Activated naive CD4-positive, alpha-beta T cell treated with anti-CD3 and anti-CD28 coated beads, Interleukin-2, amount 10 ng/mL, durations not matched to agents 7 days and 5 days (primary cell): Measurements from ENCODE around the gene CCDC93.
A peak's percentile ranks its signal among the peaks of the same experiment; 100 is the strongest.
"Not testable (repeated sequence)": the region's sequence is repeated elsewhere in the genome, so short reads cannot be mapped to it uniquely, and the experiment has no call there.

Experiments used
- CTCF ChIA-PET: fragments of 350-600 bp; sonication (Branson Sonifier 250); formaldehyde crosslinking; loops from one replicate; lab custom pipeline; 2021; ENCODE audit warnings: antibody characterized with exemption; lab: Charles Lee
- DNase-seq: peaks from one replicate; pipeline ENCODE4 v3.0.0-alpha.2; 2020
- H3K27ac Mint-ChIP-seq: one replicate; pipeline ENCODE4 v1.8.0; 2021; ENCODE audit warnings: mild to moderate bottlenecking, moderate library complexity, mixed read lengths
- H3K27me3 Mint-ChIP-seq: one replicate; pipeline ENCODE4 v1.8.0; 2021; ENCODE audit warnings: mild to moderate bottlenecking, mixed read lengths
- H3K36me3 Mint-ChIP-seq: one replicate; pipeline ENCODE4 v1.8.0; 2021; ENCODE audit warnings: mixed read lengths
- H3K4me1 Mint-ChIP-seq: one replicate; pipeline ENCODE4 v1.8.0; 2021; ENCODE audit warnings: mixed read lengths
- H3K4me3 Mint-ChIP-seq: one replicate; pipeline ENCODE4 v1.8.0; 2021; ENCODE audit warnings: mild to moderate bottlenecking, moderate library complexity, mixed read lengths
- H3K9me3 Mint-ChIP-seq: one replicate; pipeline ENCODE4 v1.8.0; 2021; ENCODE audit warnings: mixed read lengths

CCDC93 gene

GRCh38 chr2:118031566-118031965 lies 17.7 kb upstream of the CCDC93 start:
- no peak overlapping the region for H3K27ac Mint-ChIP-seq
- DNase-seq, result no peak
- H3K4me1 Mint-ChIP-seq, result no peaks in the 10 kb centered on the region
- H3K27me3 Mint-ChIP-seq, result peaks cover 43% of the 10 kb centered on the region
- no peaks in the 10 kb centered on the region for H3K36me3 Mint-ChIP-seq
- H3K9me3 Mint-ChIP-seq, result peaks cover 7% of the 10 kb centered on the region
- CTCF ChIA-PET, result no interaction called here
- no peak overlapping the region for H3K4me3 Mint-ChIP-seq

DNA sequence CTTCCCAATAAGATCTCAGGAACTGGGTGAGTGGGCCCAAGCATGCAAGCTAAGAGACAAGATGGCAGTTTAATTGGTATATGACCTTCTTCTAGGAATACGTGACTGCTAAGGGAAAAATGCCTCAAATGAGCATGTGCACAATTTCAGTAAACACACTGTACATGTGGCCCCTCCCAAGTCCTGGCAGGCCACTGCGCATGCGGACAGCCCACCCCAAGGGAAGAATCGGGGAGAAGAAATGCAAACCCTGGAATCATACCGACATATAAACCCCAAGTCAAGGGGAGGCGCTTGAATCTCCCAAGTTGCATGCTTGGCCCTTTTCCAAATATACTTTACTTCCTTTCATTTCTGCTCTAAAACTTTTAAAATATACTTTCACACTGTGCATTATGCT lies 15.2 kb upstream of the CCDC93 start:
- CTCF ChIA-PET, result interaction anchor here (0.6 to 2.1 kb wide), 2 partner anchors 10 to 1498 kb away, joined by 3 to 5 read pairs; no protein-coding TSS in a partner anchor
- peaks cover 45% of the 10 kb centered on the region for H3K27me3 Mint-ChIP-seq
- no peak for DNase-seq
- no peaks in the 10 kb centered on the region for H3K4me1 Mint-ChIP-seq
- H3K9me3 Mint-ChIP-seq, result no peaks in the 10 kb centered on the region
- H3K27ac Mint-ChIP-seq, result no peak overlapping the region
- H3K4me3 Mint-ChIP-seq, result no peak overlapping the region
- no peaks in the 10 kb centered on the region for H3K36me3 Mint-ChIP-seq

DNA sequence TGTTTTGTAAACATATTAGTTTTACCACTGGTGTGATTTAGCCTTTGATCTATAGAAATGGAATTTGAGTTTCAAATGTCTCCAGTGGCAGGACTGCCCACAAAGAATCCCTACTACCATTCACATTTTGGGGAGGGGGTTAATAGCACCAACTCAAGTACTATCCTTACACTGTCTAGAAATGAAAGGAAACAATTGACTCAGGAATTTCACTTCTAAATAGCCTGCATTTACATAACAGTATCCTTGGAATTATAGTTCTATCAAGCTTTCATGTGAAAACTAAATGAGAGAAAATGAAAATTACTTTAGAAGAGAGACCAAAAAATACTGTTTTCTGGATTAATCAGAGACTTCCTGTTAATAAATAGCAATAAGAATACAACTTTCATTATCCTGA lies 7.5 kb upstream of the CCDC93 start:
- DNase-seq, result no peak
- CTCF ChIA-PET, result no interaction called here
- Mint-ChIP-seq H3K27me3 (peaks cover 19% of the 10 kb centered on the region), H3K36me3 (no peaks in the 10 kb centered on the region), H3K27ac (no peak overlapping the region), H3K4me1 (peaks cover 12% of the 10 kb centered on the region), H3K4me3 (no peak overlapping the region), H3K9me3 (no peaks in the 10 kb centered on the region)

DNA sequence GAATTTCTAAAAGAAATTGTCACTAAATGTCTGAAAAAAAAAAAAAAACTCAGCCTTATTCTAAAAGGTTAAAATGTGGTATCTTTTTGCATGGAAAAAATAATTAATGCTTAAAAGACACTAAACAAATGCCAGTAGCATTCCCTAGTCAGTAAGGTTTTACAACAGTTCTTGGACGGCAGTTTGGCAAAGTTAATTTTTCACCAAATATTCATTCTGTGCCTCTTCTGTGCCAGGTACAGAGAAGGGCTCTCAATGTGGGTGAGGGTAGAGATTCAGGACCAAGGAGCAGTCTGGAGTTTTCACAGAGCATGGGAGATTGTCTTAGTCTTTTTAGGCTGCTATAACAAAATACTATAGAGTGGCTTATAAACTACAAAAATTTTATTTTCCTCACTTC lies 6.0 kb upstream of the CCDC93 start:
- H3K4me3 Mint-ChIP-seq, result no peak overlapping the region
- no peaks in the 10 kb centered on the region for H3K36me3 Mint-ChIP-seq
- no peak for DNase-seq
- H3K27ac Mint-ChIP-seq, result no peak overlapping the region
- CTCF ChIA-PET, result no interaction called here
- no peaks in the 10 kb centered on the region for H3K9me3 Mint-ChIP-seq
- H3K4me1 Mint-ChIP-seq, result peaks cover 15% of the 10 kb centered on the region
- H3K27me3 Mint-ChIP-seq, result peaks cover 18% of the 10 kb centered on the region

DNA sequence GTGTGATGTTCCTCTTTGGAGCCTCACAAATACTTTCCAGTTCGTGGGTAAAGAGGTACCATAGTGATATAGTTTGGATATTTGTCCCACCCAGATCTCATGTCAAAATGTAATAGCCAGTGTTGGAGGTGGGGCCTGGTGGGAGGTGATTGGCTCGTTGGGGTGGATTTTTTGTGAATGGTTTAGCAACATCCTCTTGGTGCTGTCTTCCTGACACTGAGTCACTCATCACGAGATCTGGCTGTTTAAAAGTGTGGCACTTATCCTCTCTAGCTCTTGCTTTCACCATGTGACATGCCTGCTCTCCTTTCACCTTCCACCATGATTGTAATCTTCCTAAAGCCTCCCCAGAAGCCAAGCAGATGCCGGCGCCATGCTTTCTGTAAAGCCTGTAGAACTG lies 3.0 kb upstream of the CCDC93 start:
- H3K9me3 Mint-ChIP-seq, result no peaks in the 10 kb centered on the region
- no peak overlapping the region for H3K4me3 Mint-ChIP-seq
- peaks cover 32% of the 10 kb centered on the region for H3K4me1 Mint-ChIP-seq
- H3K36me3 Mint-ChIP-seq, result no peaks in the 10 kb centered on the region
- peak overlapping the region; percentile 75 for H3K27ac Mint-ChIP-seq
- H3K27me3 Mint-ChIP-seq, result peaks cover 11% of the 10 kb centered on the region
- peak; percentile 34 for DNase-seq
- CTCF ChIA-PET, result interaction anchor here (0.6 to 3.0 kb wide), 4 partner anchors 14 to 39 kb away, joined by 3 to 23 read pairs (median 9); no protein-coding TSS in a partner anchor

- H3K27ac Mint-ChIP-seq, H3K4me3 Mint-ChIP-seq, H3K36me3 Mint-ChIP-seq, H3K9me3 Mint-ChIP-seq, H3K27me3 Mint-ChIP-seq, DNase-seq: not testable (repeated sequence)
- peaks cover 39% of the 10 kb centered on the region for H3K4me1 Mint-ChIP-seq
- CTCF ChIA-PET, result interaction anchor here (3.0 kb wide), 1 partner anchor 13 kb away, joined by 23 read pairs; no protein-coding TSS in a partner anchor
Measured at GRCh38 chr2:118015761-118016160, 1.9 kb upstream of the CCDC93 start.

DNA sequence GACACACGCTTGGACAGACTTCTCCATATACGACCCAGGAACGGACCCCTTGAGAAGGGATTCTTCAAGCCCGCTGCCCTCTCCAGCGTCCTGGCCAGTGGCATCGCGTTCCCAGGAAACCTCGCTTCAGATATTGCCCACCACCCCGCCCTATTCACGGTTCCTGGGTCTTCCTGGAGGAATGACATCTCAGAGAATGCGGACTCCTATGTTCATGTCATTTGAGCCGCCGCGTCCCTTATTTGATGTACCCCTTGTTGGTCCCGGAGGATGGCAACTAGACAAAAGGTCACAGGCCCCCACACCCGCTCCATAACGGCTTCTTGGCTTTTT lies 588 bp upstream of the CCDC93 start:
- CTCF ChIA-PET, result interaction anchor here (0.5 to 3.0 kb wide), 6 partner anchors 10 to 68 kb away, joined by 3 to 23 read pairs (median 3); no protein-coding TSS in a partner anchor
- no peak for DNase-seq

GRCh38 chr2:118013221-118013723 lies 598 bp downstream of the CCDC93 start:
- peak overlapping the region; percentile 80 for H3K27ac Mint-ChIP-seq
- DNase-seq, result peak; percentile 56
- no peaks in the 10 kb centered on the region for H3K9me3 Mint-ChIP-seq
- peaks cover 45% of the 10 kb centered on the region for H3K4me1 Mint-ChIP-seq
- CTCF ChIA-PET, result interaction anchor here (0.8 kb wide), 1 partner anchor 9 kb away, joined by 3 read pairs; no protein-coding TSS in a partner anchor
- no peaks in the 10 kb centered on the region for H3K27me3 Mint-ChIP-seq
- H3K4me3 Mint-ChIP-seq, result peak overlapping the region; percentile 84
- H3K36me3 Mint-ChIP-seq, result peaks cover 15% of the 10 kb centered on the region

More for the DNA sequence above, 588 bp upstream of the CCDC93 start:
- Mint-ChIP-seq H3K4me1 (peaks cover 45% of the 10 kb centered on the region), H3K9me3 (no peaks in the 10 kb centered on the region), H3K27me3 (peaks cover 3% of the 10 kb centered on the region), H3K27ac (peak overlapping the region; percentile 65), H3K4me3 (peak overlapping the region; percentile 84), H3K36me3 (peaks cover 7% of the 10 kb centered on the region)

GRCh38 chr2:118012778-118013177 lies 1.1 kb downstream of the CCDC93 start:
- CTCF ChIA-PET, result interaction anchor here (1.0 to 1.9 kb wide), 2 partner anchors 10 to 198 kb away, joined by 4 to 15 read pairs; partner anchors contain the start of gene DDX18
- DNase-seq, result no peak
- peak overlapping the region; percentile 80 for H3K27ac Mint-ChIP-seq
- H3K27me3 Mint-ChIP-seq, result no peaks in the 10 kb centered on the region
- H3K36me3 Mint-ChIP-seq, result peaks cover 19% of the 10 kb centered on the region
- H3K4me3 Mint-ChIP-seq, result peak overlapping the region; percentile 84
- no peaks in the 10 kb centered on the region for H3K9me3 Mint-ChIP-seq
- peaks cover 46% of the 10 kb centered on the region for H3K4me1 Mint-ChIP-seq

DNA sequence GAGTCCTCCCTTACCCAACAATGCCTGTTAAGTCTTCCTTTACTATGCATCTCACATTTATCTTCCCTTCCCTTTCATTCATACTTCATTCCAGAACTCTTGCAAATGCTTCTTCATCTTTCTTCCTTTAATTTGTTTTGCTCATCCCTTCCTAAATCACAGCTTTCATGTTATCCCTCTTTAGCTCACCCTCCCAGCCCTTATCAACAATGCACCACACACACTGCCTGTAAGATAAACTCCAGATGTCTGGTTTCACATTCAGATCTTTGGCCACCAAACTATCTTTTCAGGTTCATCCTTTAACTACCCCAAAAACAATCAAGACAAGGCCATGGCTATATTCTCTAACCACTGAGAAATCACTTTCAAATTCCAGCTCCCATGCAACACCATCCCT lies 3.4 kb downstream of the CCDC93 start:
- CTCF ChIA-PET, result no interaction called here
- peaks cover 37% of the 10 kb centered on the region for H3K4me1 Mint-ChIP-seq
- no peak overlapping the region for H3K27ac Mint-ChIP-seq
- no peak for DNase-seq
- H3K36me3 Mint-ChIP-seq, result peaks cover 35% of the 10 kb centered on the region
- H3K27me3 Mint-ChIP-seq, result no peaks in the 10 kb centered on the region
- no peak overlapping the region for H3K4me3 Mint-ChIP-seq
- H3K9me3 Mint-ChIP-seq, result no peaks in the 10 kb centered on the region

GRCh38 chr2:118006861-118007260 lies 7.0 kb downstream of the CCDC93 start:
- no peak for DNase-seq
- Mint-ChIP-seq H3K9me3 (no peaks in the 10 kb centered on the region), H3K4me3 (no peak overlapping the region), H3K27ac (no peak overlapping the region), H3K27me3 (no peaks in the 10 kb centered on the region), H3K4me1 (peaks cover 20% of the 10 kb centered on the region), H3K36me3 (peaks cover 48% of the 10 kb centered on the region)
- CTCF ChIA-PET, result interaction anchor here (0.8 to 1.2 kb wide), 2 partner anchors 10 to 192 kb away, joined by 4 read pairs; partner anchors contain the start of gene DDX18

DNA sequence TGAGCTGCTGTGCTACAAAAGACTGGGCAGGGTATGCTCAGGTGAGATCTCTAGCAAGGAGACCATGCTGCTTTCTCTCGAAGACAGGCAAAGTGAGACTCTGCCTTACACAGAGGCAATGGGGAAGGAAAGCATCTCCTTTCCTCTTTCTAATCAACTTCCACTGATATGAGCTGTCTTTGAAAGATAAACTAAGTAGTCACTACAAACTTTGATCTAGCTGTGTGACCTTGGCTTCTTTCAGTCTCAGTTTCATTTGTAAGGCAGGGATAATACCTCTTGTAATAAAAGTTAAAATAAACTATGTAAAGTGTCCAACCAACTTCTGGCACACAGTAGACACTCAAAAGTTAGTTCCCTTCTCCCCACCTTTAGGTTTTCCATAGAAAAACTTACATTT lies 7.5 kb downstream of the CCDC93 start:
- CTCF ChIA-PET, result interaction anchor here (0.8 to 1.2 kb wide), 3 partner anchors 9 to 192 kb away, joined by 3 to 4 read pairs (median 4); partner anchors contain the start of gene DDX18
- Mint-ChIP-seq H3K9me3 (no peaks in the 10 kb centered on the region), H3K27me3 (no peaks in the 10 kb centered on the region), H3K27ac (no peak overlapping the region), H3K4me1 (peaks cover 15% of the 10 kb centered on the region), H3K4me3 (no peak overlapping the region), H3K36me3 (peaks cover 46% of the 10 kb centered on the region)
- no peak for DNase-seq

DNA sequence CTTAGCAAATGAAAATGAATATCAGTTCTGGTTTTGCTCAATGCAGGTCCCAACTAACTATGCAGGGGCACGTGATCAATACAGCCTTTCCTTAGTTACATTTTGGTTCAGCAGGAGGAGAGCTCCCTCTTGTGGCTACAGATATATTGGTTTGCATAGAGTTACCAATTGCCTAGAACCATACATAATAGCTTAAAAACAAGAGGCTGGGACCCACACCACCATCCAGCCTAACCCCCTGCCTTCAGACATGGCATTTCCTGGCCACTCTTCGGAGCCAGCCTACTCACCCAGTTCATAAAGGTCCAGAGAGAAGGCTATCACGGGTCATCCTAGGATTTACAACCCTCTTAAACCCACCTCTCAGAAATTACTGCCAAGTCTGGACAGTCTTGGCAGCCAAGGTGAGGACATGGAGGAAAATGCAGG lies 10.5 kb downstream of the CCDC93 start:
- no peak overlapping the region for H3K27ac Mint-ChIP-seq
- peaks cover 54% of the 10 kb centered on the region for H3K36me3 Mint-ChIP-seq
- DNase-seq, result peak; percentile 63
- peaks cover 8% of the 10 kb centered on the region for H3K4me1 Mint-ChIP-seq
- CTCF ChIA-PET, result interaction anchor here (0.6 to 2.9 kb wide), 31 partner anchors 8 to 221 kb away, joined by 3 to 43 read pairs (median 4); partner anchors contain the start of genes CCDC93, DDX18 and INSIG2
- H3K4me3 Mint-ChIP-seq, result no peak overlapping the region
- no peaks in the 10 kb centered on the region for H3K9me3 Mint-ChIP-seq
- H3K27me3 Mint-ChIP-seq, result no peaks in the 10 kb centered on the region

- CTCF ChIA-PET, result interaction anchor here (0.9 to 1.5 kb wide), 2 partner anchors 14 to 164 kb away, joined by 3 to 5 read pairs; partner anchors contain the start of gene CCDC93
- Mint-ChIP-seq H3K9me3 (no peaks in the 10 kb centered on the region), H3K4me3 (no peak overlapping the region), H3K4me1 (peaks cover 4% of the 10 kb centered on the region), H3K27me3 (no peaks in the 10 kb centered on the region), H3K27ac (no peak overlapping the region), H3K36me3 (peaks cover 52% of the 10 kb centered on the region)
- no peak for DNase-seq
Measured at GRCh38 chr2:118000041-118000440, 13.8 kb downstream of the CCDC93 start.
